GM19452 (cell line): ENCODE data around the gene PIK3CD.
A peak's percentile ranks its signal among the peaks of the same experiment; 100 is the strongest.

Experiments used
- ATAC-seq: cut with Tn5 transposase; IDR thresholded peaks from one replicate; pipeline ENCODE4 v1.9.1; 2021; ENCODE audit not compliant: unreplicated experiment

The PIK3CD gene

DNA sequence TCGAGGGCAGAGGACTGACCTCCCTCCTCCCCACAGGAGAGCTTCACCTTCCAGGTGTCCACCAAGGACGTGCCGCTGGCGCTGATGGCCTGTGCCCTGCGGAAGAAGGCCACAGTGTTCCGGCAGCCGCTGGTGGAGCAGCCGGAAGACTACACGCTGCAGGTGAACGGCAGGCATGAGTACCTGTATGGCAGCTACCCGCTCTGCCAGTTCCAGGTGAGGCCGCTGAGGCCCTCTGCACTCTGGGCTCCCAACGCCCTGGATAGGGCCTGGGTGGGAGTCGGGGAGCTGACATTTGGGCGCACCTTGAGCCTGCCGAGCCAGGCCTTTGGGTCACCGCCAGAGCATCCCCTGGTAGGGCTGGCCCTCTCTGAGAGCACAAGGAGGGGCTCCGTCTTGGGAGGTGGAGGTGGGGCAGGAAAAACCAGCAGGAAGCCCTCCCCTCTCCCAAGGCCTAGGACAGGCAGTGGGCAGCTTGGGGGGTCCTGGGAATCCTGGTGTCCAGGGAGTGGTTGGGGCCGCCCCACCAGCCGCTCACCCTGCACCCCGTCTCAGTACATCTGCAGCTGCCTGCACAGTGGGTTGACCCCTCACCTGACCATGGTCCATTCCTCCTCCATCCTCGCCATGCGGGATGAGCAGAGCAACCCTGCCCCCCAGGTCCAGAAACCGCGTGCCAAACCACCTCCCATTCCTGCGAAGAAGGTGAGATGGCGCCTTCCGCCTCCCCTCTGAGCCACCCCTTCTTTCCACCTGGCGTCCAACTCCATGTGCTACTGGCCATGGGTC is 65.1 kb downstream of the PIK3CD start:
- ATAC-seq, result no peak

DNA sequence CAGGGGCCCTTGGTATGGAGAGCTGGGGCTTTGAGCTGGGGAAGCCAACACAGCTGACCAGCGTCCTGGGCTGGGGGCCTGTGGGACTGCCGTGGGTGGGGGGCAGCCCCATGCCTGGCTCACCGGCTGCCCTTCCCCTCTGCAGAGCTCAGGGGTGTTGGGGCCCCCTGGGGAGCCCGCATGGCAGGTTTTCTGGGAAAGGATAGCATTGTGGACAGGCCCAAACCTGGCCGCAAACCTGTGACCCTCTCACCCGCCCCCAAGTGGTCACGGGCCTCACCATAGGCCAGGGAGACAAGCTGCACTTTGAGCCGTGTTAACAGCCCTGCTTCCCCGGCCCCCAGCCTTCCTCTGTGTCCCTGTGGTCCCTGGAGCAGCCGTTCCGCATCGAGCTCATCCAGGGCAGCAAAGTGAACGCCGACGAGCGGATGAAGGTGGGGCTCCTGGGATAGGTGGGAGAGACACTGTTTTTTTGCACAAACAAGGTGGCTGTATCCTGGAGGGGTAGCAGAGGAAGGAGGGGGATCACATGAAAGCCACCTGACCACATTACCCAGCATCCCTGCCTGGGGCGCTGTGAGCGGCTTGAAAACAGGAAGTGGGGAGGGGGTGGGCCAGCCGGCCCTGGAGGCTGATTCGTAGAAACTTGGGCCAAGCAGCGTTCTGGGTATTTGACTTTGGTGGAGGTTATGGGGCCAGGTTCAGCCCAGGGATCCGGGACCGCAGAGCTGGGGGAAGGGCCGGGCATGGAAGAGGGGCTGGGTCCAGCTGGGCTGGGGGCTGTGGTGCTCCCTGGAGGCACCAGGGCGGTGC is 65.9 kb downstream of the PIK3CD start:
- ATAC-seq, result peak; percentile 58

DNA sequence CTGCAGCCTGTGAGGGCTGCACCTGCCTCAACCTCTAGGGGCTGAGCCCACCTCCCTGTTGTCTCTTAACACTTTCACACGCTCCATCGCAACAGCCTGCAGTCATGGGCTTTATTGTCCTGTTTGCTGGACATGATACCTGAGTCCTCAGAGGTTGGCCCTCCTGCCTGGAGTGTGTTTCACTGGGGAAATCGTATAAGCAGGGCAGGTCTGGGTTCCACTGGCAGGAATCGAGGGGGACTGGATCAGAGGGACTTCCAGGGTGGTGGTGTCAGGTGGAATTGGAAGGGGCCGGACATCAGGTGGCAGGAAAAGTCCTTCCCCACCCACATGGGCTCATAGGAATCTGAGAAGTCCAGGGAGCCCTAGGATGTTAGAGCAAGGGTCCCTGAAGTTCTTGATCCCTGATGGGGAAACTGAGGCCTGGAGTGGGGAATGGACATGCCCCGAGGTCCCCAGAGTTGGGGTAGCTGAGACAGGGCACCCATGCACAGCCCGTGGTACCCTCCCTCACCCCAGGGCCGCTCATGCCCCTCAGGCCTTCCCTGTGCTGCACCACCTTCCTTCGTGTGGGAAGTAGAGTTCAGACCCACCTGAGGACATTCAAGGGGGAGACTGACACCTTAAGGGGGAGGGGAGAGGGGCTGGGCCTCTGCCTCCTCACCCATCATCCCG is 66.6 kb downstream of the PIK3CD start:
- ATAC-seq, result no peak

DNA sequence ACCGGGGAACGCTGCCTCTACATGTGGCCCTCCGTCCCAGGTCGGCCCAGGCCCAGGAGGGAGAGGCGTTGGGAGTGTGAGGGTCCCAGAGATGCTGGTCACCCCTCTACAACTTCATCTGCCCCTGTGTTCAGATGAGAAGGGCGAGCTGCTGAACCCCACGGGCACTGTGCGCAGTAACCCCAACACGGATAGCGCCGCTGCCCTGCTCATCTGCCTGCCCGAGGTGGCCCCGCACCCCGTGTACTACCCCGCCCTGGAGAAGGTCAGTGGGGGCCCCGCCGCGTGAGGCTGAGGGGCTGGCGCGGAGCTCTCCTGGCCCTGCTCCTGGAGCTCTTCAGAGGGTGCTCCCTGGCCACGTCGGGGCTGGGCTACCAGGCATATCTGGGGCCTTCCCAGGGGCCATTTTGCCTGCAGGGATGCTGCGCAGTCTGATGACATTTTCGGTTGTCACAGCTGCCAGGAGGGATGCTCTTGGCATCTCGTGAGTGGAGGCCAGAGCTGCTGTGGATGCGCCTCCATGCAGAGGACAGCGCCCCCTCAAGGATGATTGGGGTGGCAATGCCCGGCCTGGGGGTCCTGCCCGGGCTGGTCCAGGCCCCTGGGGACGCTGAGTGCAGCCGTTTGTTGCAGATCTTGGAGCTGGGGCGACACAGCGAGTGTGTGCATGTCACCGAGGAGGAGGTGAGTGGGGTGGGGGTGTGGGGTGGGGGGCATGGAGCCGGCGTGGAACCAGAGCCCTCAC is 68.6 kb downstream of the PIK3CD start:
- no peak for ATAC-seq

- no peak for ATAC-seq
Observed at GRCh38 chr1:9720785-9721605, 69.5 kb downstream of the PIK3CD start.

DNA sequence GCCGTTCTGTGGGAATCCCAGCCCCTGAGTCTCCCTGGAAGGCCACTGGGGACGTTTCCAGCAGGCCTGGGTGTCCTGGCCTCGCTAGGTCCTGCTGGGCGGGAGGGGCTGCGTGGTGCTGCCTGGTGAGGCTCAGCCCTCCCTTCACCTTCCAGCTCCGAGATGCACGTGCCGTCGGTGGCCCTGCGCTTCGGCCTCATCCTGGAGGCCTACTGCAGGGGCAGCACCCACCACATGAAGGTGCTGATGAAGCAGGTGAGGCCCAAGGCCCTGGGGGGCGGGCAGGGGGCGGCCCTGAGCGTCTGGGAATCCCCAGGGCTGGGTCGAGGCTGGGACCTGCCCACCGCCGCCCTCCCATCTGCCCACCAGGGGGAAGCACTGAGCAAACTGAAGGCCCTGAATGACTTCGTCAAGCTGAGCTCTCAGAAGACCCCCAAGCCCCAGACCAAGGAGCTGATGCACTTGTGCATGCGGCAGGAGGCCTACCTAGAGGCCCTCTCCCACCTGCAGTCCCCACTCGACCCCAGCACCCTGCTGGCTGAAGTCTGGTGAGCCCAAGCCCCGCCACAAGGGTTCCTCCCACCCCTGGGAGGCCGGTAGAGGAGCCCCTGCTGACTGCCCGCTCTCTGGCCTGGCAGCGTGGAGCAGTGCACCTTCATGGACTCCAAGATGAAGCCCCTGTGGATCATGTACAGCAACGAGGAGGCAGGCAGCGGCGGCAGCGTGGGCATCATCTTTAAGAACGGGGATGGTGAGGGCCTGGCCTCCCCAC is 70.3 kb downstream of the PIK3CD start:
- ATAC-seq, result no peak

DNA sequence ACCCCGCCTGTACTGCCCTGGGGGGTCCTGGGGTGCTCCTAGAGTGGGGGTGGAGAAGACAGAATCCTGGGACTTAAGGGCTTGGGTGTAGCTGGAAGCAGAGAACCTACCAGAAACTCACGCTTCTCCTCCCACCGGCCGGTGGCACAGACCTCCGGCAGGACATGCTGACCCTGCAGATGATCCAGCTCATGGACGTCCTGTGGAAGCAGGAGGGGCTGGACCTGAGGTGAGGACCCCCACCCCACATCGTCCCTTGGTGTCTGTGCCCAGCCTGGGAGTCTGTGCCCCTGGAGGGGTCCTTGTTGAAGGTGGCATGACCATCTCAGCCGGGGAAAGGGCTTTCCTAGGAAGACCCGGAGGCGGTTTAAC is 70.8 kb downstream of the PIK3CD start:
- ATAC-seq, result no peak

DNA sequence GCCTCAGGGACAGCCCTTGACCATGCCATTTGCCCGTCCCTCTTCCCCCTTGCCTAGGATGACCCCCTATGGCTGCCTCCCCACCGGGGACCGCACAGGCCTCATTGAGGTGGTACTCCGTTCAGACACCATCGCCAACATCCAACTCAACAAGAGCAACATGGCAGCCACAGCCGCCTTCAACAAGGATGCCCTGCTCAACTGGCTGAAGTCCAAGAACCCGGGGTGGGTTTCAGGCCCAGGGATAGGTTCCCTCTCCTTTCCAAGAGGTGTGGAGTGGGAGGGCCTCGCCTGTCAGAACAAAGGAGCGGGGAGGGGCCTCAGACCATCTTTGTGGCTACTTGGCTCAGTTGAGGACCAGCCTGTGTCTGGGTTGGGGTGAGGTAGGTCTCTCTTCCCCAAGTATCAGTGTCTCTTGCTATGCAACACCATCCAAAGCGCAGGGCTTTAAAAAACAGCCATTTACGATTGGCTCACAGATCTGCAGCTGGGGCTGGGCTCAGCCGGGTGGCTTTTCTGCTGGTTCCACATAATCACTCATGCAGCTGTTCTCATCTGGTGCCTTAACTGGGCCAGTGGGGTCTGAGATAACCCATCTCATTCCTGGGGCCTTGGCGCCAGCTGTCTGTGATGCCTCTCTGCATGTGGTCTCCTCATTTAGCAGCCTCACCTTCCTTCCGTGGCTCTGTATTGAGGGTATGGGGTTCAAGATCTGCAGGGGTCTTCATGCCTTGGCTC is 71.7 kb downstream of the PIK3CD start:
- ATAC-seq, result no peak

DNA sequence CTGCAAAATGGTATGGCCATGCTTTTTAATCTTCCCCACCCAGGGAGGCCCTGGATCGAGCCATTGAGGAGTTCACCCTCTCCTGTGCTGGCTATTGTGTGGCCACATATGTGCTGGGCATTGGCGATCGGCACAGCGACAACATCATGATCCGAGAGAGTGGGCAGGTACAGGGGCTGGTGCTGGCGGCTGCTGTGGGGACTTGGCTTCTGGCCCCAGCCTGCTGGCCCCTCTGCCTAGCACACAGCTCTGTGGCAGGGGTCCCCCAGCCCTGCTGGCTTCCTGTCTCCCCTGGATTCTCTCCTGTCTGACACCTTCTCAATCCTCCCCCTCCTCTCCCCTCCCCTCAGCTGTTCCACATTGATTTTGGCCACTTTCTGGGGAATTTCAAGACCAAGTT is 72.4 kb downstream of the PIK3CD start:
- no peak for ATAC-seq

GRCh38 chr1:9724706-9725476 is 73.4 kb downstream of the PIK3CD start:
- ATAC-seq, result no peak

- ATAC-seq, result no peak
Observed at GRCh38 chr1:9726406-9726805, 74.9 kb downstream of the PIK3CD start.

GRCh38 chr1:9726905-9727595 is 75.5 kb downstream of the PIK3CD start:
- no peak for ATAC-seq

- no peak for ATAC-seq
Observed at GRCh38 chr1:9728451-9729295, 77.1 kb downstream of the PIK3CD start.

DNA sequence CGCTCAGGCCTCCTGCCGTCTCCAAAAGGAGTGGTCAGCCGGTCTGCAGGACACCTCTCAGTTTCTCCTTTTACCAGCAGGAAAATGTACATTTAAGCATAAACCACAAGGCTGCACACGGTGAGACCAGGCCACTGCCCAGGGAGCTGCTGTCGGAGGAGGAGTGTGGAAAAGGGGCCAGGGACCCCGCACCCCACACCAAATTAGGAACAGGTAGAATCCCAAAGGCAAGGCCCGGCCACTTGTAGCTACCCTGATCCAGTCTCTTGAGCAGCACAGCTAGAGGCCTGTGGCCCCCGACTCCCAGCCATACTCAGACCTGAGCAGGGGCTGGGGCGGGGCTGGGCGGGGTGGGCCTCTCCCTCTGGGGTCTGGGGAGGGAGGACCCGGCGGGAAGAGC is 78.0 kb downstream of the PIK3CD start:
- no peak for ATAC-seq

GRCh38 chr1:9730096-9730901 is 78.8 kb downstream of the PIK3CD start:
- ATAC-seq, result no peak

- no peak for ATAC-seq
Observed at GRCh38 chr1:9731051-9731537, 79.6 kb downstream of the PIK3CD start.
